ENCODE measurements around the gene ZRANB1. TPM values are rescaled to one million over a fixed set of nuclear protein-coding genes. Genes with fewer than 3 reads are reported as not detected.

The ZRANB1 gene
- total RNA-seq, 1 donor from 2014 or later = 24.0 TPM

DNA sequence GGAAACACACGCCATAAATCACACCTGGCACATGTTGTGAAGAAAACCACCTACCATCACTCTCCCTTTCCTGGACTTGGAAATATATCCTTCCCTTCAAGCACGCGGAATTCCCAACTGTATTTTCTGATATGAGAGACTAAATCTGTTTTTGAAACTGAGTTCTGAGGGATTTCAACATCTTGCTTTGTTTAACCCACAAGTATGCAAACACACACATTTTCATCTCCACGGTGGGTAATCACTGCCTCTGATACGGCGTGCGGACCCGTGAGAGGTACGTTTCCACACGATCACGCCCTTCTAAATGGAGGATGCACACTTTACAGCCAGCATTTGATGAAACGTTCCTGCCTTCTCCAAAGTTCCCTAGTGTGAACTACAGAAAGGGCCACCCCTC, 83.4 kb downstream of the ZRANB1 start:
- Mint-ChIP-seq H3K4me3 (no peak overlapping the region), H3K9me3 (no peaks in the 10 kb centered on the region), H3K36me3 (ENCODE audit: low read depth) (peaks cover 24% of the 10 kb centered on the region), H3K27ac (ENCODE audit: unreplicated experiment) (peak overlapping the region; percentile 5), H3K27me3 (ENCODE audit: low read depth) (no peaks in the 10 kb centered on the region), H3K4me1 (peaks cover 54% of the 10 kb centered on the region)
- no peak for DNase-seq (ENCODE audit: low read depth, low spot score)
- TF ChIP-seq, protein P1, sequence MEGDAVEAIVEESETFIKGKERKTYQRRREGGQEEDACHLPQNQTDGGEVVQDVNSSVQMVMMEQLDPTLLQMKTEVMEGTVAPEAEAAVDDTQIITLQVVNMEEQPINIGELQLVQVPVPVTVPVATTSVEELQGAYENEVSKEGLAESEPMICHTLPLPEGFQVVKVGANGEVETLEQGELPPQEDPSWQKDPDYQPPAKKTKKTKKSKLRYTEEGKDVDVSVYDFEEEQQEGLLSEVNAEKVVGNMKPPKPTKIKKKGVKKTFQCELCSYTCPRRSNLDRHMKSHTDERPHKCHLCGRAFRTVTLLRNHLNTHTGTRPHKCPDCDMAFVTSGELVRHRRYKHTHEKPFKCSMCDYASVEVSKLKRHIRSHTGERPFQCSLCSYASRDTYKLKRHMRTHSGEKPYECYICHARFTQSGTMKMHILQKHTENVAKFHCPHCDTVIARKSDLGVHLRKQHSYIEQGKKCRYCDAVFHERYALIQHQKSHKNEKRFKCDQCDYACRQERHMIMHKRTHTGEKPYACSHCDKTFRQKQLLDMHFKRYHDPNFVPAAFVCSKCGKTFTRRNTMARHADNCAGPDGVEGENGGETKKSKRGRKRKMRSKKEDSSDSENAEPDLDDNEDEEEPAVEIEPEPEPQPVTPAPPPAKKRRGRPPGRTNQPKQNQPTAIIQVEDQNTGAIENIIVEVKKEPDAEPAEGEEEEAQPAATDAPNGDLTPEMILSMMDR (conservative IDR thresholded peaks at IDR 0.05) = no peak

- no peak for DNase-seq (ENCODE audit: low read depth, low spot score)
- Mint-ChIP-seq H3K27me3 (ENCODE audit: low read depth) (no peaks in the 10 kb centered on the region), H3K36me3 (ENCODE audit: low read depth) (peaks cover 14% of the 10 kb centered on the region), H3K4me3 (no peak overlapping the region), H3K9me3 (no peaks in the 10 kb centered on the region), H3K27ac (ENCODE audit: unreplicated experiment) (peak overlapping the region; percentile 5), H3K4me1 (peaks cover 52% of the 10 kb centered on the region)
- TF ChIP-seq, protein P1 (conservative IDR thresholded peaks at IDR 0.05) = no peak
These were observed 84.4 kb downstream of the ZRANB1 start for GRCh38 chr10:125026036-125026931.

DNA sequence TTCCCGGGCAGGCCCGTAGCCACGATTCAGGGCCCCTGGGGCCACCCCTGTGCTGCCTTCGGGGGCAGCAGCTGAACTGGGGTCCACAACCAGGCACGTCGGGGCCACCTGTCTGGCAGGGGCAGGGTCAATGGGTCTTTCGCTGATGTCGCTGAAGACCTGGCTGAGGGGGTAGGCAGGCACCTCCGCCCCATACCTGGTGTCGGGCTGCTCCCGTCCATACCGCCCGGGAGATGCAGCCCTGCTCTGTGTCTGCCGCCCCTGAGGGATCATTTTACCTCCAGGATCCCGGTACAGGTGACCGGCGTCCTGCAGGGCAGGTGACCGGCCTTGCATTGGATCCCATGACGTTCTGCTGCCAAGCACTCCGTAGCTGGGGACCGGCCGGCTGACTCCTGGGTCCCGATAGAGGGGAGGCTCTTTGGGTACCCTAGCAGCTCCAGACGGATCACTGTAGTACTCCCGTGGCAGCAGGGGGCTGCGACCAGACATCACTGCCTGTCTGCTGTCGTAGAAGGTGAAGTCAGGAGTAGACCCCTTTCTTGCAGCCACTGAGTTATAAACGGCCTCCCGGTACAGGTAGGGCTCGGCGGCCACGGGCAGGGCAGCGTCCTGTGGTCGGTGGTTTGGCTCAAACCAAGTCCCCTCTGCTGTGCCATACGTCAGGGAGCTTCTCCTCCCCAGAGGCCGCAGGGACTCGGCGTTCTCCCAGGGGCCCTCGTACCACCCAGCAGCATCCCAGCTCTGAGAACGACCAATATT, 85.2 kb downstream of the ZRANB1 start:
- no peaks in the 10 kb centered on the region for H3K9me3 Mint-ChIP-seq
- H3K36me3 Mint-ChIP-seq (ENCODE audit: low read depth) = peaks cover 11% of the 10 kb centered on the region
- no peak for DNase-seq (ENCODE audit: low read depth, low spot score)
- no peak overlapping the region for H3K4me3 Mint-ChIP-seq
- no peak overlapping the region for H3K27ac Mint-ChIP-seq (ENCODE audit: unreplicated experiment)
- peaks cover 49% of the 10 kb centered on the region for H3K4me1 Mint-ChIP-seq
- H3K27me3 Mint-ChIP-seq (ENCODE audit: low read depth) = no peaks in the 10 kb centered on the region
- TF ChIP-seq, protein P1 (conservative IDR thresholded peaks at IDR 0.05) = no peak

DNA sequence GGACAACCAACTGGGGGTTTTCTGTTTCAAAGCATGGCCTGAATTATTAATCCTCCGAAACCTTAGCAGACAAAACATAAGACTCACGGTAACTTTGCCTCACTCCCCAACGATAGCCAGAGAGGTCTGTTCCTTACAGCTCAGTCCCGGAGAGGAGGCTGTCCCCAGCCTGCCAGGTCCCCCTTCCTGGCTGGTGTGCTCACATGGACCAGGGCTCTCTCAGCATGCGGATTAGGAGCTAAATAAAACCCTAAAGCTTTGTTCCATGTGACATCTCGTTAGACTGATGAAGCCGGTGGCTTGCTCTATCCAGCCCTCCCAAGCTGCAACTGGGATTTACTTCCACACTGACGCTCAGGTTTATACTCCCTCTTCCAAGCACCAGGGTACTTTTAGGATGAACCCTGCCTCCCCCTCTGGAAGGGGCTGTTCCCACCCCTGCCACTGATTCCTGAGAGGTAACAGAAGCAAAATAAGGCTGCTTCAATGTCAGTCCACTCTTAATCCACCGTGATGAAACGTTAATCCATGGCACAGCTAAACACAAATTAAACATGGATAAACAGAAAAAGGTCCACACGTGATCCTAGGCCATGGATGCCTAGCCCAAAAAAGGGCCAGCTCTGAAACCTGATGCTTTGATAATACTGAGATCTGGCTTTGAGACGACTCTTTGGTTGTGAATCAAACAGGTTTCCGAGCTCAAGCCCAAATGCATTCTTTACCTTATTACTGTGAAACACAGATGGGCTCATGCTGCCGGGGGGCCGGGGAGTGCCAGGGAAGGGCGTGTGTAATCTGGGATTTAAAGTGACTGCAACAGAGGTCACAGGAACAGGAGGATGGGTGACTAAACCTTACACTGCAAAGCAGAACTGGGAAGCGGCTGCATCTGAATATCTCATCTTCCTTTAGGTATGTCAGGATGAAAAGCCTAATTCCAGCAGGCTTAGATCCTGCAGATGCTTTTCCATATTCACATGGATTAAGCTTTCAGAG, 86.2 kb downstream of the ZRANB1 start:
- H3K27me3 Mint-ChIP-seq (ENCODE audit: low read depth) = no peaks in the 10 kb centered on the region
- peak overlapping the region; percentile 5 for H3K27ac Mint-ChIP-seq (ENCODE audit: unreplicated experiment)
- TF ChIP-seq, protein P1 (conservative IDR thresholded peaks at IDR 0.05) = no peak
- no peaks in the 10 kb centered on the region for H3K9me3 Mint-ChIP-seq
- H3K4me3 Mint-ChIP-seq = no peak overlapping the region
- H3K4me1 Mint-ChIP-seq = peaks cover 46% of the 10 kb centered on the region
- peaks cover 8% of the 10 kb centered on the region for H3K36me3 Mint-ChIP-seq (ENCODE audit: low read depth)
- DNase-seq (ENCODE audit: low read depth, low spot score) = no peak
